ENCODE measurements around the gene KIF15. TPM values are rescaled to one million over a fixed set of nuclear protein-coding genes. Genes with fewer than 3 reads are reported as not detected.

Gene KIF15
- total RNA-seq, 1 donor from 2014 or later, result 2.2 TPM

DNA sequence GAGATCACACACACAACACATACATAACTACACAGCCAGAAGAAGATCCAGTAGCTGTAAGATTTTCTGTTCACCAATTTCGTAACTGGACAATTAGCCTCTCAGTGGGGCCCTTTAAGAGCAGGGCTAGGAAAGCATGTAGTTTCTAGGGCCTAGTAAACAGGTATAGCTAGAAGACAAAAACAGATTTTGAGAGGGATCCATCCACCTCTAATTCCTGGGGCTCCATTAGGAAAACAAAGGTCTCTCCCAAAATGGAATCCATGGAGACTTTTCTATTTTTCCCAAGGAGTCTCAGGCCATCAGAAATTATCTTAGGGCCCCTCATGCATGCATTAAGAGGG, 10.5 kb downstream of the KIF15 start:
- DNase-seq (ENCODE audit: low read depth), result no peak
- H3K27me3 ChIP-seq (ENCODE audit: control insufficient read depth, insufficient read depth, low read length), result no peaks in the 10 kb centered on the region
- H3K36me3 ChIP-seq (ENCODE audit: control insufficient read depth, insufficient read depth, low read length), result no peaks in the 10 kb centered on the region
- H3K4me3 ChIP-seq (ENCODE audit: low read depth, low read length), result no peak overlapping the region
- TF ChIP-seq, protein P1, sequence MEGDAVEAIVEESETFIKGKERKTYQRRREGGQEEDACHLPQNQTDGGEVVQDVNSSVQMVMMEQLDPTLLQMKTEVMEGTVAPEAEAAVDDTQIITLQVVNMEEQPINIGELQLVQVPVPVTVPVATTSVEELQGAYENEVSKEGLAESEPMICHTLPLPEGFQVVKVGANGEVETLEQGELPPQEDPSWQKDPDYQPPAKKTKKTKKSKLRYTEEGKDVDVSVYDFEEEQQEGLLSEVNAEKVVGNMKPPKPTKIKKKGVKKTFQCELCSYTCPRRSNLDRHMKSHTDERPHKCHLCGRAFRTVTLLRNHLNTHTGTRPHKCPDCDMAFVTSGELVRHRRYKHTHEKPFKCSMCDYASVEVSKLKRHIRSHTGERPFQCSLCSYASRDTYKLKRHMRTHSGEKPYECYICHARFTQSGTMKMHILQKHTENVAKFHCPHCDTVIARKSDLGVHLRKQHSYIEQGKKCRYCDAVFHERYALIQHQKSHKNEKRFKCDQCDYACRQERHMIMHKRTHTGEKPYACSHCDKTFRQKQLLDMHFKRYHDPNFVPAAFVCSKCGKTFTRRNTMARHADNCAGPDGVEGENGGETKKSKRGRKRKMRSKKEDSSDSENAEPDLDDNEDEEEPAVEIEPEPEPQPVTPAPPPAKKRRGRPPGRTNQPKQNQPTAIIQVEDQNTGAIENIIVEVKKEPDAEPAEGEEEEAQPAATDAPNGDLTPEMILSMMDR (IDR thresholded peaks at IDR 0.05; ENCODE audit: insufficient read depth, low read length, poor library complexity, severe bottlenecking), result no peak

DNA sequence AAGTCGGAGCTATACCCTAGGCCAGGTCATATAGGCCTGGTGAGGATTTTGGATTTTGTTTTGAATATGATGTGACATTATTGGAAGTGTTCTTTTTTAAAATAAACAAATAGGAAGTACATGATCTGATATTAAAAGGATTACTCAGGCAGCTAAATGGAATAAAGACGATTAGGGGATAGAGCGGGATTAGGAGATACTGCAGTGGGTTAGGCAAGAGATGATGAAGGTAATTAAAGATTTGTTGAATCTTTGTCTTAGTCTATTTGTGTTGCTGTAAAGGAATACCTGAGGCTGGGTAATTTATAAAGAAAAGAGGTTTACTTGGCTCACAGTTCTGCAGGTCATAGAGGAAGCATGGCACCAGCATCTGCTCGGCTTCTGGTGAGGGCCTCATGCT, 21.3 kb downstream of the KIF15 start:
- TF ChIP-seq, protein P1 (IDR thresholded peaks at IDR 0.05; ENCODE audit: insufficient read depth, low read length, poor library complexity, severe bottlenecking), result no peak
- DNase-seq (ENCODE audit: low read depth), result no peak
- Histone ChIP-seq H3K27me3 (ENCODE audit: control insufficient read depth, insufficient read depth, low read length) (no peaks in the 10 kb centered on the region), H3K4me3 (ENCODE audit: low read depth, low read length) (no peak overlapping the region), H3K36me3 (ENCODE audit: control insufficient read depth, insufficient read depth, low read length) (no peaks in the 10 kb centered on the region)

DNA sequence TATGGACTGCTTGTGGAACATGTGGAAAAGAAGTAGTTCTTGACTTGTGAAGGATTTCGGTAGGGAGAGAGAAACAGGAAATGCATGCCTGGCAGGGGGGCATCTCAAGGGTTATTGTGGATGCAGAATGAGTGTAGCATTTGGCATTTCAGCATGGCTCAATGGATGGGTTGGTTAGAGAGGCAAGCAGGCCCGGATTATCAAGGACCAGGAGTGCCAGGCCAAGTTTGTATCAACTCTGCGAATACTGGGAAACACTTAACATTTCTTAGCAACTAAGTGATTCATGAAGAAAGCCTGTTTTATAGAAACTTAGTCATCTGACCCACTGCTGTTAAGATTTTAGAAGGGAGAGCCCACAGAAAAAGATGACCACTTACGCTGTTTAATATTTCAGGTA, 33.6 kb downstream of the KIF15 start:
- Histone ChIP-seq H3K4me3 (ENCODE audit: low read depth, low read length) (no peak overlapping the region), H3K27me3 (ENCODE audit: control insufficient read depth, insufficient read depth, low read length) (no peaks in the 10 kb centered on the region), H3K36me3 (ENCODE audit: control insufficient read depth, insufficient read depth, low read length) (no peaks in the 10 kb centered on the region)
- TF ChIP-seq, protein P1 (IDR thresholded peaks at IDR 0.05; ENCODE audit: insufficient read depth, low read length, poor library complexity, severe bottlenecking), result no peak
- no peak for DNase-seq (ENCODE audit: low read depth)

DNA sequence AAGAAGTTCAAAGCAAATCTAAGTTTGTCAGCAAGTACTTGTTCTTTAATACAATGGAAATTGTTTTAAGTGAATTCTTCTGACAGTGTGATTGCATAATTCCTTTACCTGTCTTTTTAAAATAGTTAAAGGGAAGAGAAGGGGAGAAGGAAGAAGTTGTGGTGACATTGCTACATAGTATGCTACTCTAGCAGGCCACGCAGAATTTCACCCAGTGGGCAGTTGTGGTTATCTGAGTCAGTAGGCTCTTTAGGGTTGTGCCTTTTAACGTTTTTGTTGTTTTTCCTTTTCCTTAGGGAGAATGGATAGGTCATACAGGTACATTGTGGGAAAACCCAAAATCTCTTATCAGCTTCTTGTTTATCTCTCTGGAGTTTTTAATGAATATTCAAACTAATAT, 40.4 kb downstream of the KIF15 start:
- Histone ChIP-seq H3K36me3 (ENCODE audit: control insufficient read depth, insufficient read depth, low read length) (no peaks in the 10 kb centered on the region), H3K27me3 (ENCODE audit: control insufficient read depth, insufficient read depth, low read length) (no peaks in the 10 kb centered on the region), H3K4me3 (ENCODE audit: low read depth, low read length) (no peak overlapping the region)
- DNase-seq (ENCODE audit: low read depth), result no peak
- TF ChIP-seq, protein P1 (IDR thresholded peaks at IDR 0.05; ENCODE audit: insufficient read depth, low read length, poor library complexity, severe bottlenecking), result no peak

DNA sequence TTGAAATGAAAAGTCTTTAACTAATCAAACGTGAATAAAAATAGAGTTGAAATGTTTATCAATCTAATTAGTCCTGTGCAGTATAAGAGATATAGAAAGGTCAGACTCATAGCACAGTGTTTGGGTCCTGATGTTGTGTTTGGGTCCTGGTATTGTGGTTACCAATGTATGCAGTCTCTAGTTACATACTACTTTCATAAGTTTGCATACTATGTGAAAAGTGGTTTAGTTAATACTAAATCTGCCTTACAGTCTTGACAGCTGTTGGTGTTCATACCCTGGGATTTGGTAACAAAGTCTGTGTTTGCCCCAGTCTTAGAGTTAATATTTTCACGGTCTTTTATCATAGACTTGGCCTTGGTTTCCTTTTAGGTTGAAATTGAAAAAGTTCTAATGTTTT, 41.7 kb downstream of the KIF15 start:
- Histone ChIP-seq H3K36me3 (ENCODE audit: control insufficient read depth, insufficient read depth, low read length) (no peaks in the 10 kb centered on the region), H3K27me3 (ENCODE audit: control insufficient read depth, insufficient read depth, low read length) (no peaks in the 10 kb centered on the region), H3K4me3 (ENCODE audit: low read depth, low read length) (no peak overlapping the region)
- TF ChIP-seq, protein P1 (IDR thresholded peaks at IDR 0.05; ENCODE audit: insufficient read depth, low read length, poor library complexity, severe bottlenecking), result no peak
- DNase-seq (ENCODE audit: low read depth), result no peak

DNA sequence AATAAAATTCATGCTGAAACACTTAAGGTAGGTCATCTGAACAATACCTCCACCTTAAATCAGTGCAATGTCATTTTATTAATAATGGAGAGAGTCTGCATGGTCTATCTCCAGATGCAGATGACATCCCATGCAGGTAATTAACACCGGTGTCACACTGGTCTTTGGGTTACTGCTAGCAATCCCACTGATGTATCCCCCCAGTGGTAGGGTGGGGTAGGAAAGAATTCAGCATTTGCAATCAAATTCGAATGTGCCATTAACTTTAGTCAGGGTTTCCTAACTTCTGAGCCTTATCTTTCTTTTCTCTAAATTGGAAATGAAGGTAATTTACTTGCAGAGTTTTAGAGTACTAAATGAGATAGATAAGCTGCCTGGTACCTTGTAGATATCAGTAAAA, 44.4 kb downstream of the KIF15 start:
- H3K4me3 ChIP-seq (ENCODE audit: low read depth, low read length), result no peak overlapping the region
- TF ChIP-seq, protein P1 (IDR thresholded peaks at IDR 0.05; ENCODE audit: insufficient read depth, low read length, poor library complexity, severe bottlenecking), result no peak
- DNase-seq (ENCODE audit: low read depth), result no peak
- no peaks in the 10 kb centered on the region for H3K27me3 ChIP-seq (ENCODE audit: control insufficient read depth, insufficient read depth, low read length)
- no peaks in the 10 kb centered on the region for H3K36me3 ChIP-seq (ENCODE audit: control insufficient read depth, insufficient read depth, low read length)

All from kidney epithelial cell (primary cell).